GM20000 (cell line): ENCODE data around the gene ODAD2.

Experiments
- DNase-seq: peaks from one replicate; pipeline ENCODE4 v3.0.0; 2012; ENCODE audit warnings: low spot score
- TF ChIP-seq, protein P1 (sequence below): IDR thresholded peaks from 2 replicates; pipeline ENCODE4 v1.5.1; 2012; ENCODE audit warnings: mild to moderate bottlenecking, control low read depth; ENCODE audit errors: extremely low read depth, missing control alignments

ODAD2 gene

GRCh38 chr10:27949528-27950241, 49.2 kb downstream of the ODAD2 start:
- TF ChIP-seq, protein P1, sequence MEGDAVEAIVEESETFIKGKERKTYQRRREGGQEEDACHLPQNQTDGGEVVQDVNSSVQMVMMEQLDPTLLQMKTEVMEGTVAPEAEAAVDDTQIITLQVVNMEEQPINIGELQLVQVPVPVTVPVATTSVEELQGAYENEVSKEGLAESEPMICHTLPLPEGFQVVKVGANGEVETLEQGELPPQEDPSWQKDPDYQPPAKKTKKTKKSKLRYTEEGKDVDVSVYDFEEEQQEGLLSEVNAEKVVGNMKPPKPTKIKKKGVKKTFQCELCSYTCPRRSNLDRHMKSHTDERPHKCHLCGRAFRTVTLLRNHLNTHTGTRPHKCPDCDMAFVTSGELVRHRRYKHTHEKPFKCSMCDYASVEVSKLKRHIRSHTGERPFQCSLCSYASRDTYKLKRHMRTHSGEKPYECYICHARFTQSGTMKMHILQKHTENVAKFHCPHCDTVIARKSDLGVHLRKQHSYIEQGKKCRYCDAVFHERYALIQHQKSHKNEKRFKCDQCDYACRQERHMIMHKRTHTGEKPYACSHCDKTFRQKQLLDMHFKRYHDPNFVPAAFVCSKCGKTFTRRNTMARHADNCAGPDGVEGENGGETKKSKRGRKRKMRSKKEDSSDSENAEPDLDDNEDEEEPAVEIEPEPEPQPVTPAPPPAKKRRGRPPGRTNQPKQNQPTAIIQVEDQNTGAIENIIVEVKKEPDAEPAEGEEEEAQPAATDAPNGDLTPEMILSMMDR = no peak
- no peak for DNase-seq

- TF ChIP-seq, protein P1 = no peak
- DNase-seq = no peak
Measured at GRCh38 chr10:27948186-27948585, 50.7 kb downstream of the ODAD2 start.

- no peak for DNase-seq
- TF ChIP-seq, protein P1 = no peak
Measured at GRCh38 chr10:27947540-27947939, 51.3 kb downstream of the ODAD2 start.

- TF ChIP-seq, protein P1 = no peak
Measured at GRCh38 chr10:27944005-27944404, 54.9 kb downstream of the ODAD2 start.

DNA sequence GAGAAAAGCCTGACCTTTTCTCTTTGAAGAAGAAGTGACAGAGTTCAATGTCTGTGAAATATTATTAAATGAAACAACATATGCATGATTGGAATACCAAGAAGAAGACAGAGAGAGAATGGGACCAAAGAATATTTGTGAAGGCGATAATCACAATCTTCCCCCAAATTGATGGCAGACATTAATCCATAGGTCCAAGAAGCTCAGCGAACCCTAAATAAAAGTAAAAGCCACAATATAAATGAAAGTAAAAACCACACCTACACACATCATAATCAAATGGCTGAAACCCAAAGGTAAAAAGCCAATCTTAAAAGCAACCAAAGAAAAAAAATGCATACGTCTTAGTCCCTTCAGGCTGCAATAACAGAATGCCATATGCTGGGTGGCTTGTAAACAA, 84.0 kb downstream of the ODAD2 start:
- TF ChIP-seq, protein P1 = no peak
- no peak for DNase-seq

More at GRCh38 chr10:27944005-27944404, 54.9 kb downstream of the ODAD2 start:
- no peak for DNase-seq

GRCh38 chr10:27912231-27912630, 86.6 kb downstream of the ODAD2 start:
- no peak for DNase-seq
- TF ChIP-seq, protein P1 = no peak

DNA sequence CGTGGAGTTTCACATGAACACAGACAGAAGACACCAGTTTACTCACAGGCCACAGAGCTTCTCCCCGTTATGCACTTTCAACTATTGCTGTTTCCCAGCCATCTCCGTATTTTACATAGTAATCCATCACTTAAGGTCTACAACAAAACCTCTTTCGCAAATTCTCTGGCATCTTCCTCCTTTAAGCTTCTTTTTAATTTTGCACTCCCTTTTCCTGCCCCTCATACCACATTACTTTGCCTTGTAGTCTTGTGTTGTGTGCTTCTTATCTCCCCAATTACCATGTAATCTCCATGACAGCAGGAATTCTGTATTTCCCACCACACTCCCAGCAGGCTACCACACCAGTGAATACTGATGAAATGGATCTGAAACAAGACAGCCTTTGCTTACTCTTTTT, 87.3 kb downstream of the ODAD2 start:
- DNase-seq = no peak
- TF ChIP-seq, protein P1 = no peak
